Activated naive CD4-positive, alpha-beta T cell treated with anti-CD3 and anti-CD28 coated beads for 36 hours (primary cell): ENCODE data around the gene CAMSAP3. TPM values are rescaled to one million over a fixed set of nuclear protein-coding genes. Genes with fewer than 3 reads are reported as not detected.

Source experiments
- CTCF ChIA-PET: fragments of 350-600 bp; sonication (Branson Sonifier 250); formaldehyde crosslinking; loops from one replicate; lab custom pipeline; 2021; ENCODE audit warnings: antibody characterized with exemption; lab: Charles Lee
- DNase-seq: peaks from one replicate; pipeline ENCODE4 v3.0.0-alpha.2; 2020
- H3K27ac Mint-ChIP-seq: one replicate; pipeline ENCODE4 v1.8.0; 2021; ENCODE audit warnings: mild to moderate bottlenecking, mixed read lengths
- H3K27me3 Mint-ChIP-seq: one replicate; pipeline ENCODE4 v1.8.0; 2021; ENCODE audit warnings: low read depth, mixed read lengths
- H3K36me3 Mint-ChIP-seq: one replicate; pipeline ENCODE4 v1.8.0; 2021; ENCODE audit warnings: low read depth, mixed read lengths
- H3K4me1 Mint-ChIP-seq: one replicate; pipeline ENCODE4 v1.8.0; 2021; ENCODE audit warnings: low read depth, mixed read lengths
- H3K4me3 Mint-ChIP-seq: one replicate; pipeline ENCODE4 v1.8.0; 2021; ENCODE audit warnings: mild to moderate bottlenecking, moderate library complexity, mixed read lengths
- H3K9me3 Mint-ChIP-seq: one replicate; pipeline ENCODE4 v1.8.0; 2021; ENCODE audit warnings: mixed read lengths
- intact Hi-C: fragments of 100-400 bp; cut with micrococcal nuclease; formaldehyde crosslinking; loops from one replicate; pipeline ENCODE4 v1.15.1; 2023
- total RNA-seq, 2 experiments: library from RNA; stranded (reverse); gene quantifications; one replicate each; pipeline ENCODE4 v1.2.3, GENCODE V29; 2021

The CAMSAP3 gene
- total RNA-seq, 2 experiments from 2014 or later: 0.24 to 0.30 TPM

DNA sequence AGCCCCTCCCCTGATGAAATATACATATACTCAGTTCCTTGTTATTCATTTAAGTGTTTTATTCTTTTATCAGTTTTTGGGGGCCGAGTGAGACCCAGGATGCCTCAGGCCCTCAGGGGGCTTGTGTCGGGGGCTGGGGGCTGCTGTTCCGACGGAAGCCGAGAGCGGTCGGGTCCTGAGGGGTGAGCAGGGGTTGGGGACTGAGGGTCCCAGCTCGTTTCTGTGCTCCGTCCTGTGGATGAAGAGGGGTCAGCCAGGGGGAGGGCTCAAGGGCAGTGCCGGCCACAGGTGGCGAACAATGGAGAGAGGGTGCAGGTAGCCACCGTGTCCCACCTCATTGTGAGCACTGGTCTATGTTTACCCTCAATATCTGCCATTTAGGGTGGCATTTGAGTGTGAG, 35.9 kb downstream of the CAMSAP3 start:
- CTCF ChIA-PET: no interaction called here

DNA sequence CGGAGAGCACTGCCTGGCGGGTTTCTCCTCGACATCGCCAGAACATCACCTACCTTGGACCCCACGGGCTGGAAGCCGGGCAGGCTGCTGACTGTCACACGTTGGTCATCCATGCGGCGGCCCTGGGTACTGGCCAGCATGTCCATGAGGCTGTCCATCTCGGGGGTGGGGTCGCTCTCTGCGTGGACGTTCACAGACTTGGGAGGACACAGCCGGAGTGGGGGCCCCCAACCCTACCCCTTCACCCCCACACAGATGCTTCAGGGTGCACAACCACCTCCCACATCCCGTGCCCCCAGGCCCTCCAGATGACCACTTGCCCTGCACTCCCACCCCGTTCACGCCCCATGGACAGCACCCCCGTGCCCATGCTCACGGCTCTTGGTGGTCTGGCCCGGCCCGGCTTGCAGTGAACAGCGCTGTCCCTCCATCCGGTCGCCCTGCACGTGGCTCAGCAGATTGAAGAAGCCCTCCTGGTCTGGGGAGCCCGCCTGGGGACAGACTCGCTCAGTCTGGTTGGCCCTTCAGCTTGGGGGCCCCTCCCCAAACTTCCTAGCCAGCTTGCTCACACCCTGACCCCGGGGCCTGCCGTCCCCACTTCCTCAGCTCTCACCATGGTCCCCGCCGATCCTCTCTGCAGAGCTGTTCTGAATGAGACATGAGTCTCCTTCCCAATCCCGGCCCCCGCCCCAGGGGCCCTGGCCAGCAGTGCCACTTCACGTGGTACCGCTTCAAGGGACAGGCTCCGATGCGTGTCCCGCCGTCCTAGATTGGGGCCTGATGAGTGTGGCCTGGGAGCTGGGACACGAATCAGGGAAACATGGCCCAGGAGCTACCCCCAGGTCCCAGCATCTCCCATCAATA, 36.9 kb downstream of the CAMSAP3 start:
- H3K4me3 Mint-ChIP-seq: no peak overlapping the region
- H3K27me3 Mint-ChIP-seq: no peaks in the 10 kb centered on the region
- no peak overlapping the region for H3K27ac Mint-ChIP-seq
- peaks cover 44% of the 10 kb centered on the region for H3K4me1 Mint-ChIP-seq
- no peaks in the 10 kb centered on the region for H3K9me3 Mint-ChIP-seq
- intact Hi-C loops: no loop called here
- peaks cover 8% of the 10 kb centered on the region for H3K36me3 Mint-ChIP-seq
- CTCF ChIA-PET: interaction anchor here (0.9 kb wide), 1 partner anchor 28 kb away, joined by 3 read pairs; no protein-coding TSS in a partner anchor
- no peak for DNase-seq

More for the DNA sequence above, 35.9 kb downstream of the CAMSAP3 start:
- Mint-ChIP-seq H3K4me1 (peaks cover 48% of the 10 kb centered on the region), H3K27ac (no peak overlapping the region), H3K36me3 (peaks cover 12% of the 10 kb centered on the region), H3K27me3 (no peaks in the 10 kb centered on the region), H3K4me3 (no peak overlapping the region), H3K9me3 (no peaks in the 10 kb centered on the region)
- intact Hi-C loops: no loop called here
- DNase-seq: no peak

DNA sequence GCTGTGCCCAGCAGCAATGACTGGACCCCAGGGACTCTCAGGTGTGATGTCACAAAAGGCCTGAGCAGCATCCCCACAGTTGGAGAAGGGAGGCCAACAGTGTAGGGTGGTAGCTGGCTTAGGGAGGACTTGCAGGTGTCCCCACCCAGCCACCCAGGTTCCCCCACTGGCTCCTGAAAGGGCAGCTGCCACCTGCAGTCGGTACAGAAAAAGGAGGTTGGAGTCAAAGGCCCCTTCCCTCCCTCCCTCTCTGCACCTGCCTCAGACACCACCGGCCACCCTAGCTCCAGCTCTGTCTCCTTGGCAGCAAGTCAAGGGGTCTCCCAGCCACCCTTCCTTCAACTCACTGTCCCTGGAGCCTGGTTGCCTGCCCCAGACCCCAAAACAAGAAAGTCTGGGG, 38.0 kb downstream of the CAMSAP3 start, which contains the start of gene PCP2:
PCP2 (minus strand) TSS at position 22 of the 400 bp plus-strand sequence. CDS start 262 bp downstream, outside the sequence.
- no peak within 1 kb of the TSS for H3K4me3 Mint-ChIP-seq
- CTCF ChIA-PET: interaction anchor here (0.9 kb wide), 1 partner anchor 29 kb away, joined by 3 read pairs; no protein-coding TSS in a partner anchor
- intact Hi-C loops: no loop called here
- H3K27me3 Mint-ChIP-seq: no peaks in the 10 kb centered on the region
- H3K9me3 Mint-ChIP-seq: no peaks in the 10 kb centered on the region
- no peak for DNase-seq
- H3K27ac Mint-ChIP-seq: no peak within 1 kb of the TSS
- peaks cover 7% of the 10 kb centered on the region for H3K36me3 Mint-ChIP-seq
- H3K4me1 Mint-ChIP-seq: peaks cover 40% of the 10 kb centered on the region

DNA sequence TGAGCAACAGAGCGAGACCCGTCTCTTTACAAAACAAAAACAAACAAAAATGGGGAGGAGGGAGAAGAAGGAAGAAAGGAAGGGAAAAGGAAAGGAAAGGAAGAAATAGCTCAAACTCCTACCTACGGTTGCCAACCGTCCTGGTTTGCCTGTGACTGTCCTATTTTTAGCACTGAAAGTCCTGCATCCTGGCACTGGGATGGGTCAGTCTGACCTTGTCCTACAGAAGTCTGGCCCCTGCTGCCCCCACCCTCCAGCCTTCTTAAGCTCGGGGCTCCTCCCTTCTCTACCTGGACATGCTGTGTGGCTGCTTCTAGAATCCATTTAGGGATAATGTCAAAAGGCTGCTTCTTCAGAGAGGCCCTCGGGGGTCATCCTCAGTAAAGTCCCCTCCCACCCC, 40.0 kb downstream of the CAMSAP3 start:
- intact Hi-C loops: no loop called here
- CTCF ChIA-PET: interaction anchor here (0.7 to 1.5 kb wide), 5 partner anchors 17 to 467 kb away, joined by 3 to 5 read pairs (median 4); partner anchors contain the start of gene TRAPPC5
- Mint-ChIP-seq H3K36me3 (peaks cover 12% of the 10 kb centered on the region), H3K27ac (no peak overlapping the region), H3K9me3 (peaks cover 6% of the 10 kb centered on the region), H3K4me1 (peaks cover 36% of the 10 kb centered on the region), H3K27me3 (no peaks in the 10 kb centered on the region), H3K4me3 (no peak overlapping the region)
- no peak for DNase-seq

DNA sequence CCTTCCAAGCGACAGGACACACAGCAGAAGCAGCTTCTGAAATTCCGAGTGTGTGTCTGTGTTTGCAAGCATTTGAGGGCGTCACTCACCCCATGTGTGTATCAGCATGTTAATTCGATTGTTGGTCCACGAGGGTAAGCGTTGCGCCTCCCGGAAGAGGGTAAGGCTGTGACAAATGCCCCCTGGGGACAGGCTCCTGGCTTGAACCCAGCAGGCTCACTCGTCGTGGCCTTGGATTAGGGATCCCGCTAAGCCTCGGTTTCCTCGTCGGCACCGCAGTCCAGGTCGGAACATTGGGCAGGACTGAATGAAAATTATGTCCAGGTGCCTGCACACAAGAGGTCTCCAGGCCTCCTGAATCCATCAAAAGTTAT, 40.6 kb downstream of the CAMSAP3 start:
- intact Hi-C loops: no loop called here
- Mint-ChIP-seq H3K9me3 (peaks cover 6% of the 10 kb centered on the region), H3K4me1 (peaks cover 32% of the 10 kb centered on the region), H3K27ac (no peak overlapping the region), H3K4me3 (peak overlapping the region; percentile 80), H3K27me3 (no peaks in the 10 kb centered on the region), H3K36me3 (peaks cover 12% of the 10 kb centered on the region)
- no peak for DNase-seq
- CTCF ChIA-PET: interaction anchor here (1.1 to 1.5 kb wide), 3 partner anchors 16 to 164 kb away, joined by 3 to 5 read pairs (median 4); partner anchors contain the start of gene TRAPPC5

DNA sequence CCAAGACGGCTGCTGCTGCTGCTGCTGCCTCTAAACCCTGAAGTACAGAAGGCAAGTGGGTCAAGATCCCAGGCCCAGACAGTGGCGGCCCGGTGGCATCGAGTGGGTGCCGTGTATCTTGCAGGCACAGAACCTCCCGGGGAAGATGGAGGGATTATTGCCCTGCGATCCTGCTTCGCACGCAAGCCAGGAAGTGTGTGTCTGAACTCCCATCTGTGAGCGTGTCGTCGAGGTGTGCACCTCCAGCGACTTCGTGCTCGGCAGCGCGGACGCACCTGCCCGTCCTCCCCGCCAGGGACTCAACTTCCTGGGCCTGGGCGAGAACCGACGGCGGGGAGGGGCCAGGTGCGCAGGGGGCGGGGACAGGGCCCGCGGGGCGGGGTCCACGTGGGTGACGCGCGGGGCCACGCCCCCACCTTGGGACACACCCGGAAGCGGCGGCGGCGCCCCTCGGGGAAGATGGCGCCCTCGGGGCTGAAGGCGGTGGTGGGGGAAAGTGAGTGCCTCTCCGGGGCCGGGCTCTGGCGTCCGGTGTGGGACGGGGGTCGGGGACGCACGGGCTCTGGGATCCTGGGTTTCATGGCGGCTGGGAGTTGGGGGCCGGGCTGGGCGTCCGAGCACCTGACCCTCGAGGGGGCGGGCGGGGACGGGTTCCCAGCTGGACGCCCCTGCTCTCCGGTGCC, 41.2 kb downstream of the CAMSAP3 start, which contains the start of gene STXBP2:
STXBP2 (plus strand) TSS at position 420 of the 683 bp plus-strand sequence; CDS start at position 460, 40 bp downstream.
- H3K9me3 Mint-ChIP-seq: peaks cover 6% of the 10 kb centered on the region
- intact Hi-C loops: loop anchor here (1.0 kb wide), 1 partner anchor 8 kb away; the partner anchor contains the start of genes PET100 and XAB2
- H3K27ac Mint-ChIP-seq: peak within 1 kb of the TSS; percentile 75
- H3K36me3 Mint-ChIP-seq: peaks cover 12% of the 10 kb centered on the region
- peak; percentile 94 for DNase-seq
- peak within 1 kb of the TSS; percentile 80 for H3K4me3 Mint-ChIP-seq
- CTCF ChIA-PET: interaction anchor here (1.3 to 1.7 kb wide), 3 partner anchors 12 to 163 kb away, joined by 3 to 6 read pairs (median 6); no protein-coding TSS in a partner anchor
- H3K4me1 Mint-ChIP-seq: peaks cover 32% of the 10 kb centered on the region
- no peaks in the 10 kb centered on the region for H3K27me3 Mint-ChIP-seq

DNA sequence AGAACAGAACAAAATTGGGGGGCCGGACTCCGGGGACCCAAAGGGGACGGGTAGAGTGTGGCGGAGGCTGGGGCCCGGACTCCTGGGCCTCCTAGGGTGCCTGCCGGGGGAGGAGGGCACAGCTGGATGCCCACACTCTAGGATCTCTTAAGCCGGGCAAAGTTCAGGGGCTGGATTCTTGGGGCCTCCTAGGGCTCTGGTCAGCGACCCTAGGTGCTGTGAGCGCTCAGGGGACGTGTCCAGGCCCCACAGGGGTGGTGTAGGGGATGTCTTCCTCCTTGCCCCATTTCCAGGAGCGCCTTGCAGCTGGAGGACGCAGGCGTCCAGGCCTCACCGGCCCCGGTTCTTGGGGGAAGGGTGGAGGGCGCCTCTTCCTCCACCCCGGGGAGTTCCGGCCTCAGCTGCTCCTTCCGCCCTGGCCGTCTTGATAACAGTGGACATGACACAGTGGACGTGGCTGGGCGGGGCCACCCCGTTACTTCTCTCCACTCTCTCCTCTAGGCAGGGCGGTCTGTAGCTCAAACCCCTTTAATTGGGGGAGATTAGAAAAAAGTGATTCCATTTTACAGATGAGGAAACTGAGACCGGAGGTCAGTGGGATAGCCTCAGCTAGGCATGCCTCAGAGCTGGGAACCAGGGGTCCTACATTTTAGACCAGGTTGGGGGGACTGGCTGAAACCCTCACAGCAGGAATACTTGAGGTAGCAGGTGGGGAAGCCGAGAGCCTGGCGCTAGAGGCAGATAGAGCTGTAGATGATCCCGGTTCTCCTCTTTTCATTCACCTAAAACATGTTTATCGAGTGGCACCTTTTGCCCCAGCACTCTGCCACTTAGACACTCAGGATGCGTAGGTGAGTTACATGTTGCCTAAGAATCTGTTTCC, 42.0 kb downstream of the CAMSAP3 start:
- Mint-ChIP-seq H3K4me3 (peak overlapping the region; percentile 80), H3K9me3 (peaks cover 6% of the 10 kb centered on the region), H3K27ac (peak overlapping the region; percentile 65), H3K36me3 (peaks cover 12% of the 10 kb centered on the region), H3K27me3 (no peaks in the 10 kb centered on the region), H3K4me1 (peaks cover 32% of the 10 kb centered on the region)
- CTCF ChIA-PET: interaction anchor here (0.7 to 1.7 kb wide), 6 partner anchors 11 to 162 kb away, joined by 3 to 6 read pairs (median 4); partner anchors contain the start of gene TRAPPC5
- no peak for DNase-seq
- intact Hi-C loops: loop anchor here (1.0 kb wide), 1 partner anchor 8 kb away; the partner anchor contains the start of genes PET100 and XAB2

DNA sequence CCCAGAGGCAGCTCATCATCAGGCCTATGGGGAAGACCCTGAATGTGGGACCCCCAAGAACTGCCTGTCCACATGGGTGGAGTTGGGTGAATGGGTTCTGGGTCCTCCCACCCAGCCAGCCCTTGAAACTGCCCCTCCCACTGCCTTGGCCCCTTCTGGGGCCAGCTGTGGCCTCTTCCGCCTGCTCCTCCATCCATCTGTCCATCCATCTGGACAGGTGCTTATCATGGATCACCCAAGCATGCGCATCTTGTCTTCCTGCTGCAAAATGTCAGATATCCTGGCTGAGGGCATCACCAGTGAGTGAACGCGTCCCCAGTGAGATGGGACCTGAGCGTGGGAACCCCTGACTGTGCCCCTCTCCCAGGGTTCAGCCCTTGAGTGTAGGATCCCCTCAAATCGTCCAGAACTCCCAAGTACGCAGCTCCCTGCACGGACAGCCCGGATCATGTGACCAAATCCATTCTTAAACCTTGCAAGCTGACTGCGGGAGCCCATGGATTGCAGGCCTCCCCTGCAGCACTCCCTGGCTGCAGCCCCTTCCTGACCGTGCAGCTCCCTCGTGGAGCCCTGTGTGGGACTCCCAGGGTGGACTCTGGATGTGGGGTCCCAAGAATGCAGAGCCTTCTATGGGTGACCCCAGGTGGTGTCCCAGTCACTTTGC, 43.3 kb downstream of the CAMSAP3 start:
- no peaks in the 10 kb centered on the region for H3K27me3 Mint-ChIP-seq
- peaks cover 32% of the 10 kb centered on the region for H3K4me1 Mint-ChIP-seq
- DNase-seq: no peak
- intact Hi-C loops: no loop called here
- peaks cover 10% of the 10 kb centered on the region for H3K36me3 Mint-ChIP-seq
- peaks cover 6% of the 10 kb centered on the region for H3K9me3 Mint-ChIP-seq
- CTCF ChIA-PET: interaction anchor here (1.1 kb wide), 1 partner anchor 13 kb away, joined by 3 read pairs; no protein-coding TSS in a partner anchor
- H3K4me3 Mint-ChIP-seq: peak overlapping the region; percentile 2
- no peak overlapping the region for H3K27ac Mint-ChIP-seq

DNA sequence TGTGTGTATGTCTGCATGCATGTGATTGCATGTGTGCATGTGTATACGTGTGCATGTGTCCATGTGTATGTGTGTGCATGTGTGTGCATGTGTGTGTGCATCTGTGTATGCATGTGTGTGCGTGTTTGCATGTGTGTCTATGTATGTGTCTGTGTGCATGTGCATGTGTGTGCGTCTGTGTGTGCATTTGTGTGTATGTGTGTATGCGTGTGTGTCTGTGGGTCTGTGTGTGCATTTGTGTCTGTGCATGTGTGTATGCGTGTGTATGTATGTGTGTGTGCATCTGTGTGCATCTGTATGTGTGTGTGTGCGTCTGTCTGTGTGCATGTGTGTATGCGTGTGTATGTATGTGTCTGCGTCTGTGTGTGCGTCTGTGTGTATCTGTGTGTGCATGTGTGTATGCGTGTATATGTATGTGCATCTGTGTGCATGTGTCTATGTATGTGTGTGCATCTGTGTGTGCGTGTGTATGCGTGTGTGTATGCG, 44.2 kb downstream of the CAMSAP3 start:
- Mint-ChIP-seq H3K9me3 (peaks cover 6% of the 10 kb centered on the region), H3K27me3 (no peaks in the 10 kb centered on the region), H3K36me3 (peaks cover 10% of the 10 kb centered on the region), H3K4me3 (no peak overlapping the region), H3K27ac (no peak overlapping the region), H3K4me1 (peaks cover 30% of the 10 kb centered on the region)
- DNase-seq: no peak
- intact Hi-C loops: no loop called here
- CTCF ChIA-PET: no interaction called here

DNA sequence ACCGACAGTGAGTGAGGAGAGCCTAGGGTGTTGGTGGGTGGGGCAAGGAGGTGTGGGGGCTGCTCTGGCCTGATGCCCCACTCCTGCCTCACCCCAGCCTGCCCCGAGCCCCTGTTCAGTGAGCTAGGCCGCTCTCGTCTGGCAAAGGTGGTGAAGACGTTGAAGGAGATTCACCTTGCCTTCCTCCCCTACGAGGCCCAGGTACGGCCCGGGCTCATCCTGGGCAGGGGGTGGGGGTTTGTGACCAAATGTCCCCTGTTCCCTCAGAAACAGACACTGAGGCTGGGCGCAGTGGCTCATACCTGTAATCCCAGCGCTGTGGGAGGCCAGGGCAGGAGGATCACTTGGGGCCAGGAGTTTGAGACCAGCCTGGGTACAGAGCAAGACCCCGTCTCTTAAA, 45.1 kb downstream of the CAMSAP3 start:
- Mint-ChIP-seq H3K9me3 (peaks cover 6% of the 10 kb centered on the region), H3K4me1 (peaks cover 28% of the 10 kb centered on the region), H3K27ac (no peak overlapping the region), H3K36me3 (peaks cover 10% of the 10 kb centered on the region), H3K27me3 (no peaks in the 10 kb centered on the region), H3K4me3 (no peak overlapping the region)
- DNase-seq: no peak
- CTCF ChIA-PET: interaction anchor here (1.2 kb wide), 2 partner anchors 12 to 40 kb away, joined by 3 to 6 read pairs; partner anchors contain the start of gene TRAPPC5
- intact Hi-C loops: no loop called here
